EL (cell line): ENCODE results near the gene ZNF519.
"Not testable (repeated sequence)": the region's sequence is repeated elsewhere in the genome, so short reads cannot be mapped to it uniquely, and the experiment has no call there.

Experiments
- DNase-seq: peaks from one replicate; pipeline ENCODE4 v3.0.0-alpha.2; 2016

The ZNF519 gene

DNA sequence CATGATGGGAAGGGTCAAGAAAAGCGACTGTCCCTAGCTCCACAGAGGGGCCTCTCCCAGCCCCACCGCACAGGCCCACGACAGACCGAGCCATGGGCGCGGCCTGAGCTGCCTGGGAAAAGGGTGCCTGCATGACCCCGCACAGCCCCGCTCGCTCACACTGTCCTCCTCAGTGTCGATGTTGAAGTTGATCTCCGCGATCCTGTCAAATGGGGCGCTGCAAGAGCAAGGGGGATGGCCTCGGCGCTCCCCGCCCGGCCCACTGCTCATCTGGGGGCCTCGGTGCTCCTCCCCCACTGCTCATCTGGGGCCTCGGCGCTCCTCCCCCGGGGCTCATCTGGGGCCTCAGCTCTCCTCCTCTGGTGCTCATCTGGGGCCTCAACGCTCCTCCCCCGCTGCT lies 14.5 kb upstream of the ZNF519 start:
- DNase-seq = not testable (repeated sequence)

DNA sequence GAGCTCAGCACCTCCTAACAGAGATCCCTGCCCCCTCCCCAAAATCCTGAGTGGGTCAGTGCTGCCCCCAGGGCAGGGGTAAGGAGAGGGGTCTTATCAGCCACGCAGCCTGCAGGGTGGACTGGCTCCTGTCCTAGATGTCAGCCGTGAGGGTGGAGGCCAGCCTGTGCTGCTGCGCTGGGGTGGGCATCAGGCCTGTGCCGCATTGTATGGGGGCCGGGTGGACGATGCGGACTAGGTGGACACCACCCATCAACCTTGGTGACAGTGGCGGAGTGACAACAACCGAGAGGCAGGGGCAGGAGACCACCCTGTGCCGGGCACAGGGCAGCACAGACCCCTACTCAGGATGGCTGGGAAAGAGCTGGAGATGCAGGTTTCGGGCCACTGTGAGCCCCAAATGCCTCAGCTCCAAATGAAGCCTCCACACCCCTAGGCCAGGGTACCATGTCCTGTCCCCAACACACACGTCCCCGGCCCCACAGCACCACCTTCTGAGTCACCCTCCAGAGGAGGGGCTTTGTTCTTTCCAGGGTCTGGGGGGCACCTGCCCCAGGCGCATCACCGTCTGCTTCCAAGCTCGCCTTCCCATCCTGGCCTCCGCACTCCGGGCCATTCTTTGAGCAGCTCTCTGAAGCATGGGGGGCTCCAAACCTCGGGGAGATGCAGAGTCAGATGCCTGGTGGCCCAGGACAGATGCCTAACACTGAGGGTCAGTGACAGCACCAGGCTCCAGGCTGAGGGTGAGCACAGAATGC lies 13.5 kb upstream of the ZNF519 start:
- DNase-seq = not testable (repeated sequence)

DNA sequence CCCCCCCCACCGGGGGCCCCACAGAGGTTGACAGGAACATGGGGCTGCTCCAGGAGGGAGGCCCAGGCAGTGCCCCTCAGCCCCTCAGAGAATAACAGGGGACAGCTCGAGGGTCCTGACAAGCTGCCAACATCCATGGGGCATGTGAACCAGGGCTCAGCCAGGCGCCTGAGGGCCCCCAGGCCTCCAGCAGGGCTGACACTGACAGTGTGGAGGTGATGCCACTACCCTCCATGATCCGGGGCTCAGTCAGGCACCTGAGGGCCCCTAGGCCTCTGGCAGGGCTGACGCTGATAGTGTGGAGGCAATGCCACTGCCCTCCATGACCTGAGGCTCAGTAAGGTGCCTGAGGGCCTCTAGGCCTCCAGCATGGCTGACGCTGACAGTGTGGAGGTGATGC lies 12.8 kb upstream of the ZNF519 start:
- DNase-seq = not testable (repeated sequence)

DNA sequence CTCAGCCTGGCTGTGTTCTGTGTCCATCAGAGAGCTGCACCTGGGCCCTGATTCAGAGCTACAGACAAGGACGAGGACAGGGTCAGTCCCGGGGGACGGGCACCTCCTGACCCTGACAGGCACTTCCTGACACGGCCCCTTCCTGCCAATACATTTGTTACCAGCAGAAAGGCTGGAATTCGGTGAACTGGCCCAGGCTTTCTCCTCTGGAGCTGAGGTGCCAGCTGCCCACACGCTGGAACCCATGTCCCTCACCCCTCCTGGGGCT lies 12.3 kb upstream of the ZNF519 start:
- DNase-seq = no peak

DNA sequence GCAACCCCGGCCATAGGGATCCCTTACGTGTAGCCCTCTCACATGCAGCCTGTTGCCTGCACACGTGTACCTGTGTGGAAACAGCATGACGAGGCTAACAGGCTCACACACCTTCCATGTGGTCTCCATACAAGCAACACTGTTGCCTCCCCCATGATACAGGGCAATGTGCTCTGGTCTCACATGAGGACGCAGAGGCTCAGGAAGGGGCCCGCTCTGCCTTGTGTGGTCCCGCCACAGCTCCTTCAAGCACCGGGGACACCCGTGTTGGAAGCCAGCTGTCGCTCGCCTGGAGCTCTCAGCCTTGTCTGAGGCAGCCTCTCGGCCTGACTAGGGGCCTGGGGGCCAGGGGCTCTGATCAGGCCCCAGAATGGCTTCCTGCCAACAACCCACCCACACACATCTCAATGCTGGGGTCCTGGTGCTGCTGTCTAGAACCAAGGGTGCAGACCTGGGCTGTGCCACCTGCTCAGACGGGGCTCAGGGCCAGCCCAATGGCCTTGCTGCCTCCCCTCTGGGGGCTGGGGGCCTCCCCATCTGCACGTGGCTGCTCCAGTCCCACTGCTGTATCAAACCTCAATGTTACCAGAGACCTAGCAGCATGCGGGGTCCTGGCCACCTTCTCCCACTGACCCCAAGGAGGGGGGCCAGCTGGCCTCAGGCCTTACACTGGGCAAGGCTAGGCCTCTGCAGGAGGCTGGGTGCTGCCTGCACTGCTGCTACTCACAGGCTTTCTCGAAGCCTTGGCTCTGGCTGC lies 11.8 kb upstream of the ZNF519 start:
- DNase-seq = not testable (repeated sequence)

DNA sequence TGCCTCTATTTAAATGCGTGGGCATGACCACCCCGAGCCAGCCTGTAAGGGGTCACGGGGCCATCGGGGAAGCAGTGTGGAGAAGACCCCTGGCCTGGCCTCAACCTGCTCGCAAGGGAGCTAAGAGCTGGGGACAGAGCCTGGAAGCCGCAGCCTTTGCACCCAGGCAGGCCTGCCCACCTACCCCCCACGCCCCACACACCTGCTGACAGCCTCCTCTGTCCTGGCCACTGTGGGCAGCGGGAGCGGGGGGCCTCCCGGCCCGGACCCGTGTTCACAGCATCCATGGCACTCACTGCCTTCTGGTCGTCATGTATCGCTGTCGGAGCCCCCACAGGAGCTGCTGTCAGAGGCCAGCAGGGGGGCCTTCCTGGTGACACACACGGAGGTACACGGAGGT lies 11.2 kb upstream of the ZNF519 start:
- DNase-seq = not testable (repeated sequence)

DNA sequence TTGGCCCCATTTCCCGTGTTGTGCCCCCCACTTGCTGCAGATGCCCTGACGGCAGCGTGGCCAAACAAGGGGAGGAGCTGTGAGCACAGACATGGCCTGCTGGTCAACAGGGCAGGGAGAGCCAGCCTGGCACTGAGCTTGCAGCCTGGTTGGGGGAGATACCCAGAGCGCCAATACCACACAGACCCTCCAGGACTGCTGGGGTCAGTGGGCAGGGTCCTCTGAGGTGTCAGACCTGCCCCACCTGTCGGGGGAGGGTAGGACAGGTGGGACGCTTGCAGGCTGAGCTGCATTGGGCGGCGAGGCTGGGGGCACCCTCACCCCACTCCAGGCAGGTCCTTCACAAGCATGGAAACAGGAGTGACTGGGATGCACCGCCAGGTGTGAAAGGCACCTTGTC lies 9.9 kb upstream of the ZNF519 start:
- not testable (repeated sequence) for DNase-seq

DNA sequence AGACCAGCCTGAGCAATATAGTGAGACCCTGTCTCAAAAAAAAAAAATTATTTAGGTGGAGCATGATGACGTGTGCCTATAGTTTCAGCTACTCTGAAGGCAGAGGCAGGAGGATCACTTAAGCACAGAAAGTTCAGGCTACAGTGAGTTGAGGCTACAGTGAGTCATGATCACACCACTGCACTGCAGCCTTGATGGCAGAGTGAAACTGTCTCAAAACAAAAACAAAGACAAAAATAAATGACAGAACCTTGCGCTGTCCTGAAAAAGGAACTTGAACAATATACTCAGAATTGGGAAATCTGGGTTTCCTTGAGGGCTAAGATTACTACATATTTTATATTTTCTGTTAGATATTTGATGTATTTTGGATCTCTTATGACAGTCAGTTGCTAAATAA lies 7.3 kb upstream of the ZNF519 start:
- DNase-seq = not testable (repeated sequence)

DNA sequence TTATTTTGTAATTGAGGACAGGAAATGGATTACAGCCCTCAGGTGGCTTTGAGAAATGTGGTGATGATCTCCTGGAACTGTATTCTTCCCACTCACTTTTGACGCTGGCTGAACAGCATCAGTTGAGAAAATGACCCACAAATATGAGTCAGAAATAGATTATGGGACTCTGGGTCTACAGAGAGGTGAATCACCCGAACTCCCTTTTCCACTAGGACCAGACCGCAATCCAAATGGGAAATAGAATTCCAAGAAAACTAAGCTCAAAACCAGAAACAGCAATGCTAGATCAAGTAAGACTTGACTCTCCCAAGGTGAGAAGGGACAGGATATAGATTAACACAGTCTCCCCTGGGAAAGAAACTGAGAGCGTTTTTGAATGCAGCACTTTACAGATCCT lies 5.7 kb upstream of the ZNF519 start:
- not testable (repeated sequence) for DNase-seq

DNA sequence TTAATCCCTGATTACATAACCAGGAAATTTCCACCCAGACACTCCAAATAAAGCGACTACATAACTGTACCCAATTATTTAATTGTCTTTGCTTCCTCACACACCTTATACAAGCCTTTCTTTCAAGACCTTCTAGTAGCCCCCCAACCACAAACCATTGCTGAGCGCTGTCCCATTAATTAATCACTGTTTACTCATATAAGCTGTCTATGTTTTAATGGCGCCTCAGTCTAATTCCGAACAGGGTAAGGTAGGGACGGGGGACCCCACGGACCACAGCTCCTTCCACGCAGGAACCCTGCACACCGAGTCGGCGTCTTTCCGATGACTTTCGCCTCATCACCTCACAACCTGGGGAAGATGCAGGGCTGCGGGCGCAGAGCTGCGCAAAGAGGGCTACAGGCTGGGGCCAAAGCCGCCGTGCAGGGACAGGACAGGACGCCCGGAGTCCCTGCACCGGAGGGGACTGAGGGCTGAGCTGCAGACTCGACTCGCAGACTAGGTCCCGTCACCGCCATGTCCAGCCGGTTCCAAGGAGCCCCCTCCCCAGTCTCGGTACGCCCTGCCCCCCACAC lies 452 bp downstream of the ZNF519 start:
- DNase-seq = not testable (repeated sequence)

DNA sequence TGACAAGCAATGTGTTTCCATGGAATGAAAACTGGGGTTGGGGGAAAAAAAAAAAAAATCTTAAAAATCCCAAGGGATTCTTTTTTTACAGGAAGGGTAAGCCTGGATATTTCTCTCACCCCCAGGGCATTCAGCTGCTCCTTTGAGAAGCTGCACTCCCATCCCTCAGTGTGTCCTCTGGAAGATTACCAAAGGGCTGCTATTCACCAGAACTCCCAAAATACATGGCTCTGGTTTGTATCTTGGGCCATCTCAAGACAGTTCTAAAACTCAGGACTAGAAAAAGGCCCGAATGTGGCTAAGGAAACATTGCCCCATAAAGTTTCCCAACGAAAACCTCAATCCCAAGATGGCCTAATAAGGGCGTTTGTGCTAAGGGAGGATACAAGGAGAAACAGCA lies 1.4 kb downstream of the ZNF519 start:
- DNase-seq = peak; percentile 8

DNA sequence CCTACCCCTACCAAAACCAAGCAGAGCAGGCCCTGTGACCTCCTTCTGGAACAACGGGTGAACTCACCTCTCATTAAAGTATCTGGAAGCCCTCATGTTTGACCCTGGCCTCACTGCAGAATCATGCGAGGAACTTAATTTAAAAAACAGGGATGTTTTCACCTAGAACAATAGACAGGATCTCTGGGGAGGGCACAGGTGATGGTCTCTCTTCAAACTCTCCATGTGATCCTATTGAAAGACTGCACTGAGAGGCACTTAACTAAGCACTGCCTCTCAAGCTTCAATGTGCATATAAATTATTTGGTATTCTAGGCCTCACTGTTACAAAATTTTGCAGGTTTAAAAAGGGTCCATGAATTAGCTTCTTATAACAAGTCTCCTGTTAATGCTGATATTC lies 7.5 kb downstream of the ZNF519 start:
- no peak for DNase-seq

DNA sequence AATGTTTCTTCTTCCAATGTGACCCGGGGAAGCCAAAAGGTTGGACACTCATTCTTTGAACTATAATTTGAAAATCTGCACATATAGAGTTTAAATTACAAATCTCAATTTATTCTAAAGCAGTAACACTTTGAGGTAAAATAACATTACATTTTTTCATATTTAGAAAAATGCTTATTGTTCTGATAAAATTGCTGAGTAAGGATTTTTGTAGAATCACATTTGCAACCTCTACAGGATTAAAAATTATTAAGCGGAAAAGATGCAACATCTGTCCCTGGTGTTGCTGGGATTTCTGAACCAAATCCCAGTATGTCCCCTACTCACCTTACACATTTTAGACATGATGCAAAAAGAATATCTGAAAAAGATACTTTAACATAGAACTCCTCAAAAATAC lies 10.1 kb downstream of the ZNF519 start:
- no peak for DNase-seq

DNA sequence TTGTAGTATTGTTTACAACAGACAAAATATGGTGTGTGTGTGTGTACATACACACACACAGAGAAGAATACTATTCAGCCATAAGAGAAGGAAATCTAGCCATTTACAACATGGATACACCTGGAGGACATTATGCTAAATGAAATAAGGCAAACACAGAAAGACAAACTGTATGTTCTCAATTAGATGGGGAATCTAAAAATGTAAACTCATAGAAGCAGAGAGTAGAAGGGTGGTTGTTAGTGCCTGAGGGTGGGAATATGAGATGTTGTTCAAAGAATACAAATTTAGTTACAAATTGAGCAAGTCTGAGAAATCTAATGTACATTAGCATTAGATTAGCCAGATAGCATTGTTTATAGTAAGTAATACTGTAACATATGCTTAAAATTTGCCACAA lies 11.3 kb downstream of the ZNF519 start:
- no peak for DNase-seq

DNA sequence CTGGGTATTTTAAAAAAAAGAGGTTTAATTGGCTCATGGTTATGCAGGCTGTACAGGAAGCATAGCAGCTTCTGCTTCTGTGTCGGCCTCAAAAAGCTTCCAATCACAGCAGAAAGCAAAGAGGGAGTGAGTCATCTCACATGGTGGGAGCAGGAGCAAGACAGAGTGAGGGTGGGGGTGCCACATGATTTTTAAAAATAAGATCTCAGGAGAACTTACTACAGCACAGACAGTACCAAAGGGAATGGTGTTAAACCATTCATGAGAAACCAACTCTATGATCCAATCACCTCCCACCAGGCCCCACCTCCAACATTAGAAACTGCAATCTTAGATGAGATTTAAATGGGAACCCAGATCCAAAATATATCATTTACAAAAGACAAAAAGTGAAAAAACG lies 14.6 kb downstream of the ZNF519 start:
- no peak for DNase-seq

DNA sequence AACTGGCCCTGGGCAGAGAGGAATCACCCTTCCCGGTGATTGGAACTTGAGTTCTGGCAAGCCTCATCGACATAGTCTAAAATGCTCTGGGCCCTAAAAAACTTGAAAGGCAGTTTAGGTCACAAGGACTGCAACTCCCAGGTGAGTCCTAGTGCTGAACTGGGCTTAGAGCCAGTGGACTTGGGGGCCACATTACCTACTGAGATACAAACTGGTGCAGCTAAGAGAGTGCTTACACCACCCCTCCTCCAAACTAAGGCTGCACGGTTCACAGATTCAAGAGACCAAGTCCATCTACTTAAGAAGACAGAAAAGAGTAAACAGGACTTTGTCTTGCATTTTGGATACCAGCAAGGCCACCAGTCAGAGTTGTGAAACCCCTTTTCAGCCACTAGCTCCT lies 25.3 kb downstream of the ZNF519 start:
- DNase-seq = no peak

DNA sequence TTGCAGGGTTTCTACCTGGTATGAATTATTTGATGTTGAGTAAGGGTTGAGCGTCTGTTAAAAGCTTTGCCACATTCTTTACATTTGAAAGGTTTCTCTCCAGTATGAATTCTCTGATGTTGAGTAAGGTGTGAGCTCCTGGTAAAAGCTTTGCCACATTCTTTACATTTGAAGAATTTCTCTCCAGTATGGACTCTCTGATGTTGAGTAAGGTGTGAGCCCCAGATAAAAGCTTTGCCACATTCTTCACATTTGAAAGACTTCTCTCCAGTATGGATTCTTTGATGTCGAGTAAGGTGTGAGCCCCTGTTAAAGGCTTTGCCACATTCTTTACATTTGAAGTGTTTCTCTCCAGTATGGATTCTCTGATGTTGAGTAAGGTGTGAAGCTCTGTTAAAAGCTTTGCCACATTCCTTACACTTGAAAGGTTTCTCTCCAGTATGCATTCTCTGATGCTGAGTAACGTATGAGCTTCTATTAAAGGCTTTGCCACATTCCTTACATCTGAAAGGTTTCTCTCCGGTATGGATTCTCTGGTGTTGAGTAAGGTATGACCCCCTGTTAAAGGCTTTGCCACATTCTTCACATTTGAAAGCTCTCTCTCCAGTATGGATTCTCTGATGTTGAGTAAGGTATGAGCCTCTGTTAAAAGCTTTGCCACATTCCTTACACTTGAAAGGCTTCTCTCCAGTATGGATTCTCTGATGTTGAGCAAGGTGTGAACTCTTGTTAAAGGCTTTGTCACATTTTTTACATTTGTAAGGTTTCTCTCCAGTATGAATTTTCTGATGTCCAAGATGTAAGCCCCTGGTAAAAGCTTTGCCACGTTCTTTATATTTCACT lies 27.1 kb downstream of the ZNF519 start:
- peak; percentile 4 for DNase-seq

DNA sequence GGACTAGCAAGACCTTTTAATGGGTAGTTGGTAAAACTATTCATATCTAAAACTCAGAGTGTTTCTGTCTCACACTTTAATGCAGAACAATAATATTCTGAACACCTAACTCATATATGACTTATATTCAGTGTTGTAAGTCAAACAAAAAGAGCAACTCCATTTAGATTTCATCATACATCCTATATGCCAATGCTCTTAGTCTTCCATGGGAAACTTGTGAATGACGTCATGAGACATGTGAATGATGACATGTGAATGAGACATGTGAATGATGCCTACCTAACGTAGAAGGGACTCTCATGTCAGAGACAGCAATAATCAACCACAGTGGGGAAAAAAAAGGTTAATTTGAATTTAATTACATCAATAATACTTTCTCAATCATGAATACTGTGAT lies 28.0 kb downstream of the ZNF519 start:
- DNase-seq = no peak

DNA sequence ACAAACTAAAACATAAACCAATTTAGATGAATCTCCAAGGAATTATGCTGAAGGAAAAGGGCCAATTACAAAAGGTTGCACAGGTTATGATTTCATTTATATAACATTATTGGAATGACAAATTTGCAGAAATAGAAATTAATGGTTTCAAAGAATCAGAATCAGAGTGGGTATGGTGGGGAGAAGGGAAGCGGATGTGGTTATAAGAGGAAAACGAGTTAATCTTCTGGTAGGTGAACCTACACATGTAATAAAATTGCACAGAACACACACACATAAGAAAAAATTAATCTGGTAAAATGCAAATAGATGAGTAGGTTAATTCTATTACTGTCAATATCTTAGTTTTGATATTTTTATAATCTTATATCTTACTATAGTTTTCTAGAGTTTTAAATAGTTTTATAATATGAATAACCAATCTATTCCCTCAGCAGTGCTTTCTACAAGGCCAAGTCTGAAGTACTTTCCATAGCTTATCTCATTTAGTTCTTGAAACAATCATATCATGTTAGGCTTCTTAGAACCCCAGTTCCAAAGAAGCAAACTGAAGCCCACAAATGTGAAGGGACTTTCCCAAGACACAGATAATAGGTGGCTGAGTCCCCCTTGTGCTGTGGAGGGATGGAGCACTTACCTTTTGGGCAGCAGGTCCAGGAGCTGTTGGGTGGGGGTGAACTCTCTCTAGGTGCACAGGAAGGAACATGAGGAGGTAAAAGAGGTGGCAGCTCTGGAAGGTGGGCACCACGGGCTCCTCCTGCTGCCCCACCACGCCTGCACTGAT lies 31.5 kb downstream of the ZNF519 start:
- no peak for DNase-seq

DNA sequence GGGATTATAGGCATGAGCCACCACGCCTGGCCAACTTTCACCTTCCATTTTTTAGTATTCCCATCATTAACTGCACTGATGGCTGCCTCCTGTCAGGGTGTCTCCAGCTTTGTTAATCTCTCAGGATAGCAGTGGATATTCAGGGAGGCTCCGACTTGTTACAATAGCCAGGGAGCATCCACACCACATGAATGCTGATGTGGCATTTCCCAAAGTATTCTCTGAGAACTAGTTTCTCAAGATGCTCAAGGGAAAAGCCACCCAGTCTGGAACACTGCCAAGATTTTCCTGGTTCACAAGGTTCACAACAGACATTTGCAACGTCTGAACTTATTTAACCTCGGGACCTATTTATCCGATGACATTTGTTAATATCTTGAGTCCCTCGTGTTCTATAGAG lies 33.8 kb downstream of the ZNF519 start:
- no peak for DNase-seq

DNA sequence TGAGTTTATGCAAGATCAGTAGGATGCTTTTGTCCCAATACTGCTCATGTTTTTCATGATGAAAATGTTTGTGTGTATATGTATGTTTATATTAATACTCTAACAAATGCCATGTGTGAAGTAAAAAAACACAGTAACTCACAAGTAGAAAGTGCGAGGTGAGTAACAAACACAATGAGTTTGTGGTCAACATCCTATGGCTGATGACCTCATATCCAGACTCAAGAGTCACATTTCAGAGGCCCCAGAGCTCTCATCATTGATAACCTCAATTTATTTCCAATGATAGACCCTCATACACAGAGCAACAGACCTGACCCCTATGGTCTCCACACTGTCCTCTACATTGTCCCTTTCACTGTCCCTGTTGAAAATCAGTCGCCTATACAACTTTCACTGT lies 34.5 kb downstream of the ZNF519 start:
- DNase-seq = no peak

DNA sequence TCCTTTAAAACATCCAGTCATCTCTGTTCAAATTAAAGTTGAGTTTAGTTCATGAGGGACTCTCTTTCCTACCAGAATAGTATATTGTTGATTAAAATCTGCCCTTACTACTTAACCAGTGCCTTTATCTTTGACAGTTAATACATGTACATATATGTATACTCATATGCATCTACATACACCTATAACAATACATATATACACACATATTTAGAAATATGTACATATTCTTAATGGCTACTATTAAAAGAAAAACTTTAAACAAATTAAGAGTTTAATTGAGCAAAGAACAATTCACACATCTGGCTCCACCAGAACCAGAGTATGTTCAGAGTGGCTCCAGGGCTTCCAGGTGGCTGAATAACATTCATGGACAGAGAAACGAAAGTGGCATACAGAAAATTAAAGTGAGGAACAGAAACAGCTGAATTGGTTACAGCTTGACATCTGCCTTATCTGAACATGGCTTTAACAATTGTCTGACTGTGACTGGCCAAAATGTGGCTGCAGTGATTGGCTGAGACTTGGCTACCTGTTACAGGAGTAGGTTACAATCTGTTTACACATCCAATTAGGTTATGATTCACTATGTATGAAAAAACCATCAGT lies 38.8 kb downstream of the ZNF519 start:
- no peak for DNase-seq
